Measurements from ENCODE around the gene GRXCR1.

DNA sequence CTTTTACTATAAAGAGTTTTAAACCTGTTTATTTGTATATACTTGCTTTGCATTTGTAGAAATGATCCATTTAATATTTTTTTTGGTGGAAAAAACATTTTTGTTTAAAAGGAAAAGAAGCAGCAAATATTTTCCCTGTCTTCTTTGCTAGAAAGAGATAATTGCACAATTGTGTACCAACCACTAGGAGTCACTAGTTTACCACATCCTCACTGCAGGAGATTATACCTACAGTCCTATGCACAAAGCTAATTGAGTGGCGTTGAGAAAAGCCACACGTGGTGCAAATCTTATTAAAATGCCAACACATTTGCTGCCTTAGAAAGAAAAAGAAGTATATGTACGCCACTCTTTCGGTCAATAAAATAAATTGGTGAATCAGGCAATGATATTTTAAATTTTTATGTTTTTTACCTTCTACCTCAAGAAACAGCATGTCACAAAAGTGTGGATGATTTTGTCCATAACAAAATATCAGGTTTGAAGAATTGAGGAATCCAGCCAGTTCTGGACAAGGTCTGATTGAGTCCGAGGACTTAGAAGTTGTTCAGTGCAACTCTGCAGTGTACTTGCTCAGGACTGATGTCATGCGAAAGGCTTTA, 102.9 kb downstream of the GRXCR1 start:
- no peak for TF ChIP-seq GATA3 (IDR thresholded peaks at IDR 0.05; ENCODE audit: low read depth, low read length)
- TF ChIP-seq GATA2 (IDR thresholded peaks at IDR 0.05; ENCODE audit: low read depth, low read length) = no peak

Measured in SH-SY5Y (cell line).